Measurements from ENCODE around the gene BAG1.

Gene BAG1

GRCh38 chr9:33273266-33273971, 8.9 kb upstream of the BAG1 start:
- DNase-seq (ENCODE audit: low spot score): no peak

- no peak for DNase-seq (ENCODE audit: low spot score)
Observed at GRCh38 chr9:33272061-33272460, 7.6 kb upstream of the BAG1 start.

- no peak for DNase-seq (ENCODE audit: low spot score)
Observed at GRCh38 chr9:33270146-33270545, 5.6 kb upstream of the BAG1 start.

- no peak for DNase-seq (ENCODE audit: low spot score)
Observed at GRCh38 chr9:33267151-33267767, 2.8 kb upstream of the BAG1 start.

GRCh38 chr9:33265211-33265865, 830 bp upstream of the BAG1 start:
- DNase-seq (ENCODE audit: low spot score): no peak

GRCh38 chr9:33264003-33264472, 470 bp downstream of the BAG1 start:
- peak; percentile 72 for DNase-seq (ENCODE audit: low spot score)

GRCh38 chr9:33263131-33264002, 1.1 kb downstream of the BAG1 start:
- DNase-seq (ENCODE audit: low spot score): peak; percentile 28

GRCh38 chr9:33260372-33260771, 4.1 kb downstream of the BAG1 start:
- no peak for DNase-seq (ENCODE audit: low spot score)

- DNase-seq (ENCODE audit: low spot score): no peak
Observed at GRCh38 chr9:33257276-33257675, 7.2 kb downstream of the BAG1 start.

GRCh38 chr9:33256236-33256635, 8.3 kb downstream of the BAG1 start:
- DNase-seq (ENCODE audit: low spot score): no peak

- DNase-seq (ENCODE audit: low spot score): no peak
Observed at GRCh38 chr9:33255471-33255870, 9.0 kb downstream of the BAG1 start.

GRCh38 chr9:33255014-33255413, 9.5 kb downstream of the BAG1 start:
- no peak for DNase-seq (ENCODE audit: low spot score)

- peak; percentile 3 for DNase-seq (ENCODE audit: low spot score)
Observed at GRCh38 chr9:33254211-33254610, 10.3 kb downstream of the BAG1 start.

- DNase-seq (ENCODE audit: low spot score): peak; percentile 7
Observed at GRCh38 chr9:33250458-33250995, 14.0 kb downstream of the BAG1 start.

- peak; percentile 10 for DNase-seq (ENCODE audit: low spot score)
Observed at GRCh38 chr9:33249983-33250382, 14.5 kb downstream of the BAG1 start.

GRCh38 chr9:33249087-33249658, 15.3 kb downstream of the BAG1 start:
- peak; percentile 54 for DNase-seq (ENCODE audit: low spot score)

GRCh38 chr9:33248606-33249005, 15.9 kb downstream of the BAG1 start:
- DNase-seq (ENCODE audit: low spot score): peak; percentile 2

- no peak for DNase-seq (ENCODE audit: low spot score)
Observed at GRCh38 chr9:33246269-33246860, 18.1 kb downstream of the BAG1 start.

GRCh38 chr9:33245341-33245740, 19.2 kb downstream of the BAG1 start:
- DNase-seq (ENCODE audit: low spot score): no peak

GRCh38 chr9:33244137-33244784, 20.2 kb downstream of the BAG1 start:
- no peak for DNase-seq (ENCODE audit: low spot score)
